CD4-positive, alpha-beta memory T cell (primary cell): ENCODE data around the gene HIVEP1. TPM values are rescaled to one million over a fixed set of nuclear protein-coding genes. Genes with fewer than 3 reads are reported as not detected.

Experiments
- CTCF ChIA-PET: fragments of 350-600 bp; sonication (Branson Sonifier 250); formaldehyde crosslinking; loops from one replicate; lab custom pipeline; 2021; ENCODE audit warnings: inconsistent platforms; ENCODE audit not compliant: partially characterized antibody; lab: Charles Lee
- POLR2A ChIA-PET: fragments of 350-600 bp; sonication (Branson Sonifier 250); formaldehyde crosslinking; loops from one replicate; lab custom pipeline; 2021; ENCODE audit not compliant: partially characterized antibody; lab: Charles Lee
- DNase-seq, 5 donors: peaks; one replicate each; pipeline versions ENCODE4 v3.0.0 to v3.0.0-alpha.2; 2020 to 2022; ENCODE audit warnings: mixed read lengths in 1 of 5
- H3K27ac ChIP-seq: one replicate; pipeline ENCODE4 v1.7.0; 2013; ENCODE audit warnings: low read depth, low read length
- H3K27me3 ChIP-seq: 2 replicates; pipeline ENCODE4 v1.7.0; 2013; ENCODE audit warnings: mild to moderate bottlenecking, low read length, moderate library complexity; ENCODE audit not compliant: insufficient read depth
- H3K36me3 ChIP-seq: 2 replicates; pipeline ENCODE4 v1.7.0; 2013; ENCODE audit warnings: mild to moderate bottlenecking, low read length, moderate library complexity; ENCODE audit not compliant: insufficient read depth
- H3K4me1 ChIP-seq: 2 replicates; pipeline ENCODE4 v1.7.0; 2013; ENCODE audit warnings: mild to moderate bottlenecking, low read length, moderate library complexity; ENCODE audit not compliant: insufficient read depth
- H3K4me3 ChIP-seq, 2 donors: one replicate each; pipeline ENCODE4 v1.7.0; 2013; ENCODE audit warnings: low read length in 2 of 2, mild to moderate bottlenecking in 1 of 2
- H3K9me3 ChIP-seq, 2 donors: one replicate each; pipeline ENCODE4 v1.7.0; 2013; ENCODE audit warnings: low read length in 2 of 2, control low read depth in 1 of 2; ENCODE audit not compliant: control insufficient read depth in 1 of 2
- H3K27ac Mint-ChIP-seq, 7 donors: one replicate each; pipeline ENCODE4 v1.8.0; 2020 to 2021; ENCODE audit warnings: mixed read lengths in 7 of 7, mild to moderate bottlenecking in 6 of 7, inconsistent platforms in 3 of 7, moderate library complexity in 3 of 7
- H3K27me3 Mint-ChIP-seq, 2 donors: one replicate each; pipeline ENCODE4 v1.8.0; 2020 to 2021; ENCODE audit warnings: mixed read lengths in 2 of 2
- H3K36me3 Mint-ChIP-seq, 2 donors: one replicate each; pipeline ENCODE4 v1.8.0; 2020 to 2021; ENCODE audit warnings: mixed read lengths in 2 of 2, inconsistent platforms in 1 of 2, mild to moderate bottlenecking in 1 of 2
- H3K4me1 Mint-ChIP-seq, 4 donors: one replicate each; pipeline ENCODE4 v1.8.0; 2020 to 2021; ENCODE audit warnings: mixed read lengths in 4 of 4, mild to moderate bottlenecking in 1 of 4
- H3K4me3 Mint-ChIP-seq, 8 donors: one replicate each; pipeline ENCODE4 v1.8.0; 2020 to 2021; ENCODE audit warnings: mixed read lengths in 8 of 8, mild to moderate bottlenecking in 7 of 8, moderate library complexity in 6 of 8, inconsistent platforms in 3 of 8
- H3K9me3 Mint-ChIP-seq, 8 donors: one replicate each; pipeline ENCODE4 v1.8.0; 2020 to 2021; ENCODE audit warnings: mixed read lengths in 8 of 8, mild to moderate bottlenecking in 5 of 8, inconsistent platforms in 3 of 8, moderate library complexity in 1 of 8
- intact Hi-C: fragments of 100-400 bp; cut with micrococcal nuclease; formaldehyde crosslinking; loops from one replicate; pipeline ENCODE4 v1.15.1; 2023
- polyA plus RNA-seq, 2 donors: library from polyadenylated mRNA; unstranded; fragments of 300-500 nt; fragmentation: Illumina TruSeq; gene quantifications; one replicate each; pipeline ENCODE4 v1.2.3, GENCODE V29; 2021
- total RNA-seq, 2 experiments: library from RNA; stranded (reverse); gene quantifications; one replicate each; pipeline ENCODE4 v1.2.3, GENCODE V29; 2021

HIVEP1 gene
- total and polyA plus RNA-seq, 4 experiments from 2014 or later, result 0.47 to 17.6 (median 11.9) TPM

DNA sequence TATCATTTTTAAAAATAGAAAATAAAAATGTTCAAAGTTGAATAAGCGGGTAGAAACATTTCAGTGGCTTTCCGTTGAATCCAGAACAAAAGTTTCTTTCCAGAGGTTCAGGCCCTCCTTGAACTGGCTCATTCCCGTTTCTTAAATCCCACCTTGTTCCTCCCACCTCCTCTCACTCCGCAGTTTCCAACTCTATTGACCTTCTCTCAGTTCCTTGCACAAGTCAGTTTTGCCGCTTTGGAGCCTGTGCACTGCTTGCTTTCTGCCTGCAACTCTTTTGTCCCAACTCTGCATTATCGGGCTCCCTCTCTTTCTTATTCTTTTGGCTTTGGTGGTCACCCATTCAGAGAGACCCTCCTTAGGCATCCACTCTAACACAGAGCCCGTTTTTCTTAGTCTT lies 178.1 kb downstream of the HIVEP1 start:
- H3K4me1 Mint-ChIP-seq, result no peaks in the 10 kb centered on the region
- H3K27ac Mint-ChIP-seq, result no peak overlapping the region
- H3K27me3 Mint-ChIP-seq, result peaks cover 0 to 2% of the 10 kb centered on the region in 2 donors
- CTCF ChIA-PET, result no interaction called here
- H3K4me3 Mint-ChIP-seq, result no peak overlapping the region
- Histone ChIP-seq H3K4me1 (no peaks in the 10 kb centered on the region), H3K4me3 (no peak overlapping the region), H3K27ac (no peak overlapping the region), H3K9me3 (no peaks in the 10 kb centered on the region), H3K36me3 (no peaks in the 10 kb centered on the region), H3K27me3 (no peaks in the 10 kb centered on the region)
- no peak for DNase-seq
- intact Hi-C loops, result no loop called here
- no peaks in the 10 kb centered on the region for H3K9me3 Mint-ChIP-seq
- H3K36me3 Mint-ChIP-seq, result no peaks in the 10 kb centered on the region
- POLR2A ChIA-PET, result no interaction called here

DNA sequence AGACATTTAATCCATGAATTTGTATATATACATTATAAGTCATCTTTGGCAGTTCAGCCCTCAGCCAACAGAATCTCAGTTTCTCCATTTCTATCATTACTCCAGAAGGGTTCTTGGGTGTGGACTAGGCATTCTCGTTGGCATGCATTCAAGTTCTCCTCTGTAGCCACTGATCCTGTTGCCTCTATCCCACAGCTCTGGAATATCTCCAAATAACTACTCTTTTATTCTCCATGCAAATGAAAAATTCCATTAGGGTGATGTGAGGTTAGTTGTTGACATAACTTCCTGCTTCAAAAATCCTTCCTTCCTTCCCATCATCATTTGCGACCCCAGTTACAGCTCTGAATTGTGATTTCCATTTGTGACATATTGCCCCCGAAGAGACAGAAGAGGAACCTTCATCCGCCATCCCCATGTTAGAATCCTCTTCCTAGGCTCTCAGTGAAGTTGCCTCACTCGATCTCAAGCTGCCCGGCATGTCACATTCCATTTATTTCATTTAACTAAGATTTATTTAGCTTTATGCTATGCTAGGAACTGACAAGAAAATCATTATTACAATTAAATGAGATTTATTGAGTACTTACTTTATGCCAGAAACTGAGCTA lies 184.3 kb downstream of the HIVEP1 start:
- no peaks in the 10 kb centered on the region for H3K9me3 ChIP-seq
- H3K4me1 ChIP-seq, result no peaks in the 10 kb centered on the region
- Mint-ChIP-seq H3K4me1 (no peaks in the 10 kb centered on the region), H3K4me3 (no peak overlapping the region), H3K27me3 (peaks cover 0 to 3% of the 10 kb centered on the region in 2 donors), H3K36me3 (no peaks in the 10 kb centered on the region), H3K9me3 (no peaks in the 10 kb centered on the region), H3K27ac (no peak overlapping the region)
- intact Hi-C loops, result no loop called here
- POLR2A ChIA-PET, result no interaction called here
- DNase-seq, result no peak
- CTCF ChIA-PET, result interaction anchor here (1.0 kb wide), 1 partner anchor 12 kb away, joined by 3 read pairs; no protein-coding TSS in a partner anchor
- no peaks in the 10 kb centered on the region for H3K36me3 ChIP-seq
- no peak overlapping the region for H3K4me3 ChIP-seq
- no peaks in the 10 kb centered on the region for H3K27me3 ChIP-seq
- no peak overlapping the region for H3K27ac ChIP-seq

DNA sequence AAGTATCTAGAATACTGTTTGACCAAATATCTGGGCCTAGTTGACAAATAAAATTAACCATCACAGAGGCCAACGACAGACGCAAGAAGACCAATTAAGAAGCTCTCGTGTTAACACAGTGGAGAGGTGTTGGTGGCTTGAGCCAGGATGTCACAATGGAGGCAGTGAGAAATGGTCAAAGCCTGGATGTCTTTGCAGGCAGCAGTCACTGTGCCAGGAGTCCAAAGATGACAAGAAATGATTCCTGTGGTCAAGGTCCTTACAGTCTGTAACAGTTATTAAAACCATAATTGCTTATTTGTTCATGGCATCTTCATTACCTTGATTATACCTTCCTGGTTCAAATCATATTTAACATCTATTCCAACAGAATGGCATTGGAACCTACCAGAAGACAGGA lies 186.7 kb downstream of the HIVEP1 start:
- Histone ChIP-seq H3K9me3 (no peaks in the 10 kb centered on the region), H3K27me3 (no peaks in the 10 kb centered on the region), H3K4me3 (no peak overlapping the region), H3K27ac (no peak overlapping the region), H3K4me1 (no peaks in the 10 kb centered on the region), H3K36me3 (no peaks in the 10 kb centered on the region)
- no peak overlapping the region for H3K4me3 Mint-ChIP-seq
- H3K9me3 Mint-ChIP-seq, result no peaks in the 10 kb centered on the region
- intact Hi-C loops, result no loop called here
- POLR2A ChIA-PET, result no interaction called here
- H3K36me3 Mint-ChIP-seq, result no peaks in the 10 kb centered on the region
- H3K27ac Mint-ChIP-seq, result no peak overlapping the region
- H3K4me1 Mint-ChIP-seq, result no peaks in the 10 kb centered on the region
- H3K27me3 Mint-ChIP-seq, result peaks cover 1 to 3% of the 10 kb centered on the region in 2 donors
- no peak for DNase-seq
- CTCF ChIA-PET, result no interaction called here

DNA sequence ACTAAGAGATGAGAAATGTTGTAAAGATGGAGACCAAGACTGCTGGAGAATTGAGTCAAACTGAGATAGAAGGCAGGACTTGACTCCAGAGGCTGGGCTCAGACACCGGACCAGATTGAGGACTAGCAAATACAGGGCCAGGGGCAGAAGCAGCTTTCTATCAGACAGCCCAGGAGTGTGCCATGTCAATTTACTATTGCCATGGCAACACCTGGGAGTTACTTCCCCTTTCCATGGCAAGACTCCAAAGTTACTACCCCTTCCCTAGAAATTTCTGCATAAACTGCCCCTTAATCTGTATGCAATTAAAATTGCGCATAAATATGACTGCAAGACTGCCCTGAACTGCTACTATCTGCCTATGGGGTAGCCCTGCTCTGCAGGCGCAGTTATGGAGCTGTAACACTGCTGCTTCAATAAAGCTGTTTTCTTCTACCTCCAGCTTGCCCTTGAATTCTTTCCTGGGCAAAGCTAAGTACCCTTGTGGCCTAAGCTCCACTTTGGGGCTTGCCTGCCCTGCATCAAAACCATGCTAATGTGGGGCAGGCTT lies 188.0 kb downstream of the HIVEP1 start:
- peaks cover 0 to 3% of the 10 kb centered on the region in 2 donors for H3K36me3 Mint-ChIP-seq
- no peak overlapping the region for H3K27ac Mint-ChIP-seq
- DNase-seq, result no peak
- H3K4me3 Mint-ChIP-seq, result no peak overlapping the region
- Histone ChIP-seq H3K4me1 (no peaks in the 10 kb centered on the region), H3K9me3 (no peaks in the 10 kb centered on the region), H3K27ac (no peak overlapping the region), H3K27me3 (no peaks in the 10 kb centered on the region), H3K4me3 (no peak overlapping the region), H3K36me3 (no peaks in the 10 kb centered on the region)
- intact Hi-C loops, result no loop called here
- peaks cover 0 to 3% (median 0%) of the 10 kb centered on the region in 8 donors for H3K9me3 Mint-ChIP-seq
- no peaks in the 10 kb centered on the region for H3K4me1 Mint-ChIP-seq
- peaks cover 1 to 8% of the 10 kb centered on the region in 2 donors for H3K27me3 Mint-ChIP-seq
- POLR2A ChIA-PET, result no interaction called here
- CTCF ChIA-PET, result no interaction called here

DNA sequence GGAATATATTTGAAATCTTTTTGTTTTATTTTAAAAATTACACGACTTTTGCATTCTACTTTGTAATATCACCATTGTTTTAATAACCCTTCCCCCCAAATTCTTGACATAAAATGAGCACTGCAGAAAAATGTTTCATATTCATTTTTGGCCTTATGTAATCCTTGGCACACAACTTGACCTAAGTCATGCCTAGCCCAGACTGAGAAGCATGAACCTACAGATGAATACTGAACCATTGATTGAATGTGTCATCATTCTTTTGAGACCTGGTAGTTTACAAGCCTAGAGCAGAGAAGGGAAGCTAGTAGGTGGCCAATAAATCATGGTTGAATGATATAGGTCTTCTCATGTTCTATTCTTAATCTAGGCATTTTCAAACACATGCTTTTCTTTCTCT lies 188.6 kb downstream of the HIVEP1 start:
- Mint-ChIP-seq H3K27ac (no peak overlapping the region), H3K4me1 (no peaks in the 10 kb centered on the region), H3K4me3 (no peak overlapping the region), H3K27me3 (peaks cover 1 to 8% of the 10 kb centered on the region in 2 donors), H3K9me3 (peaks cover 0 to 3% (median 0%) of the 10 kb centered on the region in 8 donors), H3K36me3 (peaks cover 0 to 3% of the 10 kb centered on the region in 2 donors)
- H3K4me1 ChIP-seq, result no peaks in the 10 kb centered on the region
- intact Hi-C loops, result no loop called here
- H3K27me3 ChIP-seq, result no peaks in the 10 kb centered on the region
- DNase-seq, result no peak
- ChIA-PET POLR2A (no interaction called here), CTCF (no interaction called here)
- H3K4me3 ChIP-seq, result no peak overlapping the region
- H3K27ac ChIP-seq, result no peak overlapping the region
- no peaks in the 10 kb centered on the region for H3K9me3 ChIP-seq
- H3K36me3 ChIP-seq, result no peaks in the 10 kb centered on the region

DNA sequence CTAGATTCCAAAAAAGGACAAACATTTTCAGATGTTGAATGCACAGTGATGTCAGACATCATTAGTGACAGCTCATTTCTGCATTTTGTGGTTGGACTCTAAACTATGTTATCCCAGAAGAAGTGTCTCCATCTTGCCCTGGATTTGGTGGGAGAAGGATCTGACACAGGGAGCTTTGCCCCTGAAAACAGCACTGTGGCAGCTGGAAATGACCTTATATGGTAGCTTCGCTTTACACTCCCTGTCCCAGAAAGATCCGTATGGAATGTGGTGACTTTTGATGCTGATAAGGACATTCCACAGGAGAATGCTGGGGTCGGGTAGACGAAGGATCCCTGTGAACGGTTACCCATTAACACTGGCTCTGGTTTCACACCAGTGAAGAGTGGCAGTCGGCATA lies 190.9 kb downstream of the HIVEP1 start:
- intact Hi-C loops, result no loop called here
- no peaks in the 10 kb centered on the region for H3K27me3 ChIP-seq
- H3K27ac ChIP-seq, result no peak overlapping the region
- Mint-ChIP-seq H3K4me1 (no peaks in the 10 kb centered on the region), H3K4me3 (no peak overlapping the region), H3K27ac (no peak overlapping the region), H3K9me3 (peaks cover 0 to 3% (median 0%) of the 10 kb centered on the region in 8 donors), H3K27me3 (peaks cover 1 to 8% of the 10 kb centered on the region in 2 donors), H3K36me3 (peaks cover 0 to 3% of the 10 kb centered on the region in 2 donors)
- H3K4me3 ChIP-seq, result no peak overlapping the region
- ChIA-PET CTCF (no interaction called here), POLR2A (no interaction called here)
- H3K4me1 ChIP-seq, result no peaks in the 10 kb centered on the region
- H3K36me3 ChIP-seq, result no peaks in the 10 kb centered on the region
- no peaks in the 10 kb centered on the region for H3K9me3 ChIP-seq
- DNase-seq, result no peak

DNA sequence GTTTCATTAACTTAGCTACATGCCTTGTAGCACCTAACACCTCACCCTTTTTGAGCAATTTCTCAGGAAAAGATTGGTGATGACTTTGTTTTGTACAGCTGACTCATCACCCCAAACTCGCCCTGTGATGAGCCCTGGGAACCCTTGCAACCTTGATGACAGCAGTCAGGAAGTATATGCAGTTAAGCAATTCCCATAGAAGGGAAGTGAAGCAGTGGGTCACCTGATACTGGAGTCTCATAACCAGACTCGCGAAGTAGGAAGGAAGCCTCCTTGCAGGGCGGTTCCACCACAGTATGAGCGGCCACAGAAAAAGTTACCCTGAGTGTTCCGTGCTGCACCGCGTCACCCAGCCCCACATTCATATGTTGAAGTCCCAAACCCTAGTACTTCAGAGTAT lies 196.1 kb downstream of the HIVEP1 start:
- Mint-ChIP-seq H3K27me3 (peaks cover 0 to 8% of the 10 kb centered on the region in 2 donors), H3K4me1 (no peaks in the 10 kb centered on the region), H3K27ac (no peak overlapping the region), H3K4me3 (no peak overlapping the region), H3K36me3 (peaks cover 0 to 3% of the 10 kb centered on the region in 2 donors), H3K9me3 (peaks cover 0 to 3% (median 0%) of the 10 kb centered on the region in 8 donors)
- Histone ChIP-seq H3K4me3 (no peak overlapping the region), H3K9me3 (no peaks in the 10 kb centered on the region), H3K27me3 (no peaks in the 10 kb centered on the region), H3K4me1 (no peaks in the 10 kb centered on the region), H3K27ac (no peak overlapping the region), H3K36me3 (no peaks in the 10 kb centered on the region)
- ChIA-PET CTCF (no interaction called here), POLR2A (no interaction called here)
- intact Hi-C loops, result no loop called here
- no peak for DNase-seq
